HG03457 (cell line): ENCODE data around the gene MAGEE1.

Experiments
- ATAC-seq: cut with Tn5 transposase; IDR thresholded peaks from one replicate; pipeline ENCODE4 v1.9.1; 2021; ENCODE audit warnings: moderate number of reproducible peaks; ENCODE audit not compliant: unreplicated experiment

The MAGEE1 gene

GRCh38 chrX:76427560-76428242 is at the start of gene MAGEE1:
Gene MAGEE1 (plus strand): TSS chrX:76427710. CDS start chrX:76427931, 221 bp downstream.
- peak; percentile 90 for ATAC-seq

DNA sequence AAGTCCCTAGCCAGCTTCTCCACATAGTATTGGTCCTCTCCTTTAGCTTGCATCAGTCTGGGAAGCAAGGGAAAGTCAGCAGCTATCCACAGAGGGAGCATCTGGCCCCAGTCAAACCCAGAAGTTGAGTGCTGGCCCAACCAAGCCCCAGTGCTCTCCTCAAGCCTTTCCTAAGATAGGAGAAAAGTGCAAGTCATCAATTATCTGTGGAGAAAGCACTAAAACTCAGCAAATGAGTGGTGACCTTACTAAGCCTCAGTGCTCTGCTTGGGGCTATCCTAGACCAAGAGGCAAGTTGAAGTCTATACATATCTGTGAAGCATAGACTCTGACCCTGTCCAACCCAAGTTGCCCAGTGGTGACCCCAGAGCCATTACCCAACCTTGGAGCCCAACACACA is 28.5 kb upstream of the MAGEE1 start:
- no peak for ATAC-seq

GRCh38 chrX:76407795-76408194 is 19.7 kb upstream of the MAGEE1 start:
- ATAC-seq: no peak

GRCh38 chrX:76420237-76420636 is 7.3 kb upstream of the MAGEE1 start:
- ATAC-seq: no peak

- peak; percentile 36 for ATAC-seq
These were observed 977 bp downstream of the MAGEE1 start for GRCh38 chrX:76428243-76429130.

GRCh38 chrX:76433219-76433618 is 5.7 kb downstream of the MAGEE1 start:
- no peak for ATAC-seq

- ATAC-seq: no peak
These were observed 6.7 kb downstream of the MAGEE1 start for GRCh38 chrX:76434103-76434741.

DNA sequence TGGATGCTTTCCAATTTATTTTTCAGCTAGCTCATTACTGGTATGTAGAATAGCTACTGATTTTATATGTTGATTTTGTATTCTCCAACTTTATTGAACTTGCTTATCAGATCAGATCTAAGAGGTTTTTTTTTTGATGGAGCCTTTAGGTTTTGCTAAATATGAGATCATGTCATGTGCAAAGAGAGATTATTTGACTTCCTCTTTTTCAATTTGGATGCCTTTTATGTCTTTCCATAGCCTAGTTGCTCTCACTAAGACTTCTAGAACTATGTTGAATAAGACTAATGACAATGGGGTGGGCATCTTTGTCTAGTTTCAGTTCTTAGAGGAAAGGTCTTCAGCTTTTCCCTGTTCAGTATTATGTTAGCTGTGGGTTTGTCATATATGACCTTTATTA is 11.7 kb downstream of the MAGEE1 start:
- ATAC-seq: no peak

DNA sequence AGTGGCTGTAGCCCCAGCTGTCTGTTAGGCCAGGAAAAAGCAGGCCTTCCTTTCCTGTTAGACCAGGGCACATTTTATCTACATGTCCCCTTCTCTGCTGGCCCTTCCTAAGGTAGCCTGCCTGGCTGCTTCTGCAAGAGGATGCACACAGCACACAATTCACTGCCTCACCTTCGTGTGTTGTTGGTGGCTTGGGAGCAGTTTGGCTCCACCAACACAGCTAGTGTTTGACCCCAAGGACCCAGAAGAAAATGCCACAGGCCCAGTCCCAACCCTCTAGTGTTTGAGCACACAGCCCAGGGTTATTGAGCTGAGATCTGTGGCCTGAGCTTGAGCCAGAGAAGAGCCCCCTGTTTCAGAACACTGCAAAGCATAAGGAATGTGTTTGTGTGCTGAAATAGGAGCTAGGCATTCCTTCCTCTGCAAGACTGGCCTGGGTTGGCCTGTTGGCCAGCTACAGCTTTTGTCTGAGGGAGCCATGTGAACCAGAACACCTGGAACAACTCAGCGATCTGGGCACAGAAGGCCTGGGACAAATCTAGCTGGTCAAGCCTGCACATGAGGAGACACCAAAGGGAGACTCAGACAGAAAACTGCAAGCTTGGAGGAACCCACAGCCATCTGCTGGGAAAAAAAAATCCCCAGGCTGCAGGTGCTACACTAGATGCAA is 26.4 kb downstream of the MAGEE1 start:
- no peak for ATAC-seq

DNA sequence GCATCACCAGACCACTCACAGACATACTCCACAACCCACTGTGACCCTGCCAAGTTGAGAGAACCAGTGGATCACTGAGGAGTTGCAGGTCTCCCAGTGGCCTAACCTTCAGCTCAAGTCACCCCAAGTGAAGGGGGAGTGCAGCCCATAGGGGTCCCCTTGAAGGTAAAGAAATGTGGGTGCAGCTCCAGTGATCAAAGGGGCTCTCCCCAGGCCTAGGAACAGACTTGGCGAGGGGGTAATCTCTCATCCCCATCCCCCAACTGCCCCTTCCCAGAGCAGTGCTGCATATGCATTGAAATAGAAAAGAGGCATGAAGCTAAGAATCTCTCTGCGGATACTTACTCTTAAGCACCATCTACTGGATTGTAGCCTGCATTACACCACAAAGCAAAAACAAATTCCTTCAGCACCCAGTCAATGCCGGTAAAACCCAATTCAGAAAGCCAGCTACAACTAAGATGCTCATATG is 27.0 kb downstream of the MAGEE1 start:
- ATAC-seq: no peak

DNA sequence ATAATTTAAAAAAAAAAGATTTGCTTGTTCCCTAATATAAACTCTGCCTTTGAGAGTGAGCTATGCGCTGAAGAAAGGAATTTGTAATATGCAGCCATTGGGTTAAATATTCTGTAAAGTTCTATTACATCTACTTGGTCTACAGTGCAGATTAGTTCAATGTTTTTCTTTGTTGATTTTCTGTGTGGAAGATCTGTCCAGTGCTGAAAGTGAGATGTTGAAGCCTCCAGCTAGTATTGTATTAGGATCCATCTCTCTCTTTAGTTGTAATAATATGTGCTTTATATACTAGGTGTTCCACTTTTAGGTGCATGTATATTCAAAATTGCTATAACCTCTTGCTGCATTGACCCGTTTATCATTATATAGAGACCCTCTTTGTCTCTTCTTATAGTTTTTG is 49.8 kb downstream of the MAGEE1 start:
- ATAC-seq: no peak
